Testis (tissue), 3 donors: Measurements from ENCODE around the gene CD2. TPM values are rescaled to one million over a fixed set of nuclear protein-coding genes. Genes with fewer than 3 reads are reported as not detected.

ENCODE experiments used
- DNase-seq: peaks from one replicate; pipeline ENCODE4 v3.0.0-alpha.2; 2019
- H3K27ac ChIP-seq, 2 donors: fragments of 200-600 bp; sonication (generic); one replicate each; pipeline ENCODE4 v1.5.1; 2019
- H3K27me3 ChIP-seq: fragments of 200-600 bp; sonication (generic); one replicate; pipeline ENCODE4 v1.5.1; 2019
- H3K36me3 ChIP-seq: fragments of 200-600 bp; sonication (generic); one replicate; pipeline ENCODE4 v1.5.1; 2017; ENCODE audit warnings: low read depth; ENCODE audit errors: missing control alignments
- H3K4me1 ChIP-seq: fragments of 200-600 bp; sonication (generic); one replicate; pipeline ENCODE4 v1.5.1; 2019
- H3K4me3 ChIP-seq, 2 donors: fragments of 200-600 bp; sonication (generic); one replicate each; pipeline ENCODE4 v1.5.1; 2017 to 2019
- H3K9me3 ChIP-seq: fragments of 200-600 bp; sonication (generic); one replicate; pipeline ENCODE4 v1.5.1; 2017
- POLR2A ChIP-seq: fragments of 450-650 bp; IDR thresholded peaks from one replicate; pipeline ENCODE4 v1.6.1; 2017; ENCODE audit warnings: antibody characterized with exemption, mild to moderate bottlenecking, moderate library complexity
- WGBS, 2 donors: methylation state at CpG; one replicate each; pipeline ENCODE4 v1.1.5; 2018; 5-methylcytosine and 5-hydroxymethylcytosine counted together
- intact Hi-C: fragments of 100-400 bp; cut with DNase I; formaldehyde crosslinking; loops from one replicate; pipeline ENCODE4 v1.15.1; 2023; ENCODE audit warnings: low total_unique reads
- polyA plus RNA-seq: library from polyadenylated mRNA; stranded (reverse); fragments of 350-450 nt; fragmentation: Illumina TruSeq; extraction: RNeasy Lipid Tissue Mini Kit (QIAGEN cat#74804); gene quantifications from one replicate; pipeline ENCODE4 v1.2.3, GENCODE V29; 2014; ENCODE audit warnings: low read depth, low replicate concordance; ENCODE audit not compliant: insufficient read depth
- total RNA-seq, 2 donors: library from RNA; depleted of rRNA; stranded (reverse); fragments of >200 nt; gene quantifications; one replicate each; pipeline ENCODE4 v1.2.3, GENCODE V29; 2016
- TF ChIP-seq, protein P1 (sequence below), 3 experiments: fragments of 450-650 bp in 2 of 3; fragments of 200-600 bp in 1 of 3; sonication (generic) in 1 of 3; IDR thresholded peaks; one replicate each; pipeline ENCODE4 v1.5.1; 2016 to 2019; ENCODE audit warnings: antibody characterized with exemption in 3 of 3, mild to moderate bottlenecking in 2 of 3, moderate library complexity in 1 of 3

The CD2 gene
- total and polyA plus RNA-seq, 3 donors from 2014 or later = 0.63 to 5.8 (median 1.4) TPM

DNA sequence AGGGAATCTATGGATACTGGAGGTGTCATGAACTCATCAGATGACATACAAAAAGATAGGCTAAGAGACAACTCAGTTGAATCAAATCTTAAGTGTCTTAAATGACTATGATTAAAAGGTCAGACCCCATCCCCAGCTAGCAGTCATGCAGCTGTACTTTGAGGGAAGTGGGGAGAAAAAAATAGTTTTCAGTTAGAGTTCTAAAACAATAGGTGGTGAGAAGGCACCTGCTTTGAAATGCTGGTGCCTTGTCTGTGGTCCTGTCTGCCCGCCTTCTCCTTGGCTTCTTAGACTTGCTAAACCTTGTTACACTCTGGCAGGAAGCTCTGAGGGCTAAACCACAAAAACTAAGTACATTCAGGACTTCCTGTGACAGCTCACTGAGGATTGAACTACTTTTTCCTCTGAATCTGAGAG lies 15.3 kb downstream of the CD2 start:
- Histone ChIP-seq H3K4me1 (no peaks in the 10 kb centered on the region), H3K4me3 (no peak overlapping the region), H3K27me3 (no peaks in the 10 kb centered on the region), H3K9me3 (no peaks in the 10 kb centered on the region), H3K27ac (no peak overlapping the region), H3K36me3 (no peaks in the 10 kb centered on the region)
- DNase-seq = no peak
- TF ChIP-seq, protein P1, sequence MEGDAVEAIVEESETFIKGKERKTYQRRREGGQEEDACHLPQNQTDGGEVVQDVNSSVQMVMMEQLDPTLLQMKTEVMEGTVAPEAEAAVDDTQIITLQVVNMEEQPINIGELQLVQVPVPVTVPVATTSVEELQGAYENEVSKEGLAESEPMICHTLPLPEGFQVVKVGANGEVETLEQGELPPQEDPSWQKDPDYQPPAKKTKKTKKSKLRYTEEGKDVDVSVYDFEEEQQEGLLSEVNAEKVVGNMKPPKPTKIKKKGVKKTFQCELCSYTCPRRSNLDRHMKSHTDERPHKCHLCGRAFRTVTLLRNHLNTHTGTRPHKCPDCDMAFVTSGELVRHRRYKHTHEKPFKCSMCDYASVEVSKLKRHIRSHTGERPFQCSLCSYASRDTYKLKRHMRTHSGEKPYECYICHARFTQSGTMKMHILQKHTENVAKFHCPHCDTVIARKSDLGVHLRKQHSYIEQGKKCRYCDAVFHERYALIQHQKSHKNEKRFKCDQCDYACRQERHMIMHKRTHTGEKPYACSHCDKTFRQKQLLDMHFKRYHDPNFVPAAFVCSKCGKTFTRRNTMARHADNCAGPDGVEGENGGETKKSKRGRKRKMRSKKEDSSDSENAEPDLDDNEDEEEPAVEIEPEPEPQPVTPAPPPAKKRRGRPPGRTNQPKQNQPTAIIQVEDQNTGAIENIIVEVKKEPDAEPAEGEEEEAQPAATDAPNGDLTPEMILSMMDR (IDR thresholded peaks at IDR 0.05) = no peak
- no peak for TF ChIP-seq POLR2A
- intact Hi-C loops = no loop called here
- WGBS, 2 donors = 79 to 92% methylated on average over 1 of the region's 1 CpG

DNA sequence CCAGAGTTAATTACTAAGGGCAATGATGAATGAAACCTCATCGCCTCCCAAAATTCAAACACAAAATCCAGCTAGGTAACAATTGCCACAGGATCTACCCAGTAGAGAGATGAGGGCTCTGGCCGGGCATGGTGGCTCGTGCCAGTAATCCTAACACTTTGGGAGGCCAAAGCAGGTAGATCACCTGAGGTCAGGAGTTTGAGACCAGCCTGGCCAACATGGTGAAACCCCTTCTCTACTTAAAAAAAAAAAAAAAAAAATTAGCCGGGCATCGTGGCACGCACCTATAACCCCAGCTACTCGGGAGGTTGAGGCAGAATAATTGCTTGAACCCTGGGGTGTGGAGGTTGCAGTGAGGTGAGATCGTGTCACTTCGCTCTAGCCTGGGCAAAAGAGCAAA lies 15.8 kb downstream of the CD2 start:
- Histone ChIP-seq H3K4me3 (no peak overlapping the region), H3K9me3 (no peaks in the 10 kb centered on the region), H3K36me3 (no peaks in the 10 kb centered on the region), H3K4me1 (no peaks in the 10 kb centered on the region), H3K27me3 (no peaks in the 10 kb centered on the region), H3K27ac (no peak overlapping the region)
- intact Hi-C loops = no loop called here
- TF ChIP-seq, protein P1 (IDR thresholded peaks at IDR 0.05) = no peak
- no peak for TF ChIP-seq POLR2A
- no peak for DNase-seq
- 91 to 97% methylated on average over 9 of the region's 9 CpGs for WGBS, 2 donors

DNA sequence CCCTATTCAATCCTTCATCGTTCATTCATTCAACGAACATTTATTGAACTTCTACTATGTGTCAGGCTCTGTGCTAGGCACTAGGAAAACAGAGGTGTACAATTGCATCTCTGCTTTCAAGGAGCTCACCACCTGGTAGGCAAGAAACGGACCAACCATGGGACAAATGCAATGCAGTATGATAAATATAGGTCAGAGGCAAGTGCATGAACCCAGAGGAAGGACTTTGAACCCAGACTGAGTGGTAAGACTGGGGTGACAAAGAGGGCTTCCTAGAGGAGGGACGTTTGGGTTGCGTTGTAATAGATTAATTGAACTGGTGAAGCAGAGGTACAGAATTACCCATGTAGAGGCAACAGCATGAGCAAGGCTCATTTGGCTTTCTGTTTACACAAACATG lies 16.4 kb downstream of the CD2 start:
- Histone ChIP-seq H3K36me3 (no peaks in the 10 kb centered on the region), H3K27ac (no peak overlapping the region), H3K9me3 (no peaks in the 10 kb centered on the region), H3K27me3 (no peaks in the 10 kb centered on the region), H3K4me1 (no peaks in the 10 kb centered on the region), H3K4me3 (no peak overlapping the region)
- intact Hi-C loops = no loop called here
- no peak for TF ChIP-seq POLR2A
- TF ChIP-seq, protein P1 (IDR thresholded peaks at IDR 0.05) = no peak
- WGBS, 2 donors = 78 to 86% methylated on average over 5 of the region's 5 CpGs
- no peak for DNase-seq

DNA sequence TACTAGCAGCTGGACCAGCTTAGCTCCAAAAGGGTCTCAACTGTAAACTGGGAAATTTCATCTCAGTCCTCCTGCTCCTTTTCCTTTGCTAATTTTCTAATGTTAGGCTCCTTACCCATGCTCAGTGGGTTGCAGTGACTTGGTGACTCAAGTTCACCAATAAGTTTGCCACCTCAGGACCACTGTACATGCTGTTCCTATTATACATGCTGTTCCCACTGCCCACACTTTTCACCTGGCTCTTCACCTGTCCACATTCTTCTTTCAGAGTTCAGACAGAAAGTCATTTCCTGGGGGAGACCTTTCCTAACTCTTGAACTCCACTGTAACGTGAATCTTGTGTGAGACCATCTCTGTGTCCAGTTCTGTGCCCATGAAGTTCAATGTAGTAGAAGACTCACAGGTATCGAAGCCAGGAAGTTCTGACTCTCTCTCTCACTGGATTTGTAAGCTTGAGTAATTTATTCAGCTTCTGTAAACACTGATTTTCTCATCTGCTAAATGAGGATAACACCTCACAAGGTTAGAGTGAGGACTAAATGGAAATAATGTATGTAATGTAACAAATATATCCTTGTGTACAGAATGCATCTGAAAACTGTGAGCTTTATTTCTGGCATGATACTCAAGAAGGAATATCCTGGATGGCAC lies 17.9 kb downstream of the CD2 start:
- Histone ChIP-seq H3K27me3 (no peaks in the 10 kb centered on the region), H3K4me1 (no peaks in the 10 kb centered on the region), H3K4me3 (no peak overlapping the region), H3K27ac (no peak overlapping the region), H3K36me3 (no peaks in the 10 kb centered on the region), H3K9me3 (no peaks in the 10 kb centered on the region)
- intact Hi-C loops = no loop called here
- TF ChIP-seq, protein P1 (IDR thresholded peaks at IDR 0.05) = no peak
- TF ChIP-seq POLR2A = no peak
- 94% methylated on average over 2 of the region's 2 CpGs for WGBS, 2 donors
- DNase-seq = no peak

DNA sequence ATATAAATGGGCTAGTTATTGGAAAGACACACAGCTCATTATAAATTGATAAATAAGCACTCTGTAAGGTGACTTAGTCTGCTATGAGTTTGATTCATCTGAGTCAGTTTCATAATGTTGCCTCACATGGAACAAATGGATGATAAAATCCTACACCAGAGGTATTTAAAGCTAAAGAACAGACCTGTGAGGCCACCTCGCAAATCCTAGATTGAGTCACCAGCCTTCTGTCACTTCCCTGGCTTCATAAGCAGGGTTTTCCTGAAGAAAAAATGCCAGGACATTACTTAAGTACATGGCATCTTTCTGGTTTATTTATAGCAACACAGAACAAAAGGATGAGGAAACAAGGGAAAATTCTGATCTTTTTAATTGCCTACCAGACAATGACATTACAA lies 18.4 kb downstream of the CD2 start:
- Histone ChIP-seq H3K4me1 (no peaks in the 10 kb centered on the region), H3K36me3 (no peaks in the 10 kb centered on the region), H3K27ac (no peak overlapping the region), H3K9me3 (no peaks in the 10 kb centered on the region), H3K4me3 (no peak overlapping the region), H3K27me3 (no peaks in the 10 kb centered on the region)
- DNase-seq = no peak
- 67 to 80% methylated on average over 1 of the region's 1 CpG for WGBS, 2 donors
- intact Hi-C loops = no loop called here
- TF ChIP-seq, protein P1 (IDR thresholded peaks at IDR 0.05) = no peak
- no peak for TF ChIP-seq POLR2A
